ENCODE data around the gene TTC9C. TPM values are rescaled to one million over a fixed set of nuclear protein-coding genes. Genes with fewer than 3 reads are reported as not detected.
"Not testable (repeated sequence)": the region's sequence is repeated elsewhere in the genome, so short reads cannot be mapped to it uniquely, and the experiment has no call there.

TTC9C gene
- total RNA-seq, 2 experiments from 2014 or later: 33.7 to 37.9 TPM

- ChIA-PET CTCF (interaction anchor here (0.7 to 3.2 kb wide), 17 partner anchors 10 to 162 kb away, joined by 3 to 13 read pairs (median 5); partner anchors contain the start of genes HNRNPUL2 and TUT1), POLR2A (interaction anchor here (0.9 to 5.2 kb wide), 23 partner anchors 9 to 154 kb away, joined by 3 to 31 read pairs (median 5); partner anchors contain the start of genes C11orf98, CSKMT, HNRNPUL2 and NXF1)
- Mint-ChIP-seq H3K4me1 (ENCODE audit: low read depth) (peaks cover 29% of the 10 kb centered on the region), H3K27me3 (no peaks in the 10 kb centered on the region), H3K9me3 (no peaks in the 10 kb centered on the region), H3K27ac (peak overlapping the region; percentile 99), H3K36me3 (ENCODE audit: low read depth) (peaks cover 13% of the 10 kb centered on the region), H3K4me3 (peak overlapping the region; percentile 99)
- DNase-seq (no peak), ATAC-seq (no peak)
- TF ChIP-seq CTCF (IDR thresholded peaks at IDR 0.05): no peak
- intact Hi-C loops (cut with micrococcal nuclease): no loop called here
Measured at GRCh38 chr11:62752994-62753735, 24.9 kb downstream of the TTC9C start.

GRCh38 chr11:62753736-62754603 lies 25.7 kb downstream of the TTC9C start, which contains the start of gene ZBTB3:
ZBTB3 (minus strand) TSS chr11:62754160; CDS start chr11:62753664, 496 bp downstream.
- Mint-ChIP-seq H3K27me3 (no peaks in the 10 kb centered on the region), H3K27ac (peak within 1 kb of the TSS; percentile 99), H3K9me3 (no peaks in the 10 kb centered on the region), H3K4me3 (peak within 1 kb of the TSS; percentile 99), H3K4me1 (ENCODE audit: low read depth) (peaks cover 26% of the 10 kb centered on the region), H3K36me3 (ENCODE audit: low read depth) (peaks cover 11% of the 10 kb centered on the region)
- DNase-seq (peak; percentile 99), ATAC-seq (peak; percentile 97)
- intact Hi-C loops (cut with micrococcal nuclease): no loop called here
- ChIA-PET POLR2A (interaction anchor here (0.7 to 5.2 kb wide), 27 partner anchors 8 to 180 kb away, joined by 3 to 31 read pairs (median 4); partner anchors contain the start of genes C11orf98, CSKMT, HNRNPUL2 and NXF1), CTCF (interaction anchor here (0.8 to 3.2 kb wide), 21 partner anchors 10 to 211 kb away, joined by 3 to 13 read pairs (median 4); partner anchors contain the start of genes GANAB, HNRNPUL2 and TUT1)
- no peak for TF ChIP-seq CTCF (IDR thresholded peaks at IDR 0.05)

- peak overlapping the region; percentile 99 for H3K4me3 Mint-ChIP-seq
- DNase-seq (no peak), ATAC-seq (no peak)
- no peak overlapping the region for H3K27ac Mint-ChIP-seq
- no peaks in the 10 kb centered on the region for H3K27me3 Mint-ChIP-seq
- peaks cover 19% of the 10 kb centered on the region for H3K4me1 Mint-ChIP-seq (ENCODE audit: low read depth)
- intact Hi-C loops (cut with micrococcal nuclease): no loop called here
- peaks cover 8% of the 10 kb centered on the region for H3K36me3 Mint-ChIP-seq (ENCODE audit: low read depth)
- ChIA-PET POLR2A (interaction anchor here (1.0 to 5.2 kb wide), 6 partner anchors 17 to 181 kb away, joined by 3 to 31 read pairs (median 7); partner anchors contain the start of genes NXF1 and TMEM179B), CTCF (interaction anchor here (1.1 to 3.2 kb wide), 8 partner anchors 15 to 150 kb away, joined by 3 to 8 read pairs (median 4); partner anchors contain the start of gene GANAB)
- no peaks in the 10 kb centered on the region for H3K9me3 Mint-ChIP-seq
- TF ChIP-seq CTCF (IDR thresholded peaks at IDR 0.05): no peak
Measured at GRCh38 chr11:62755086-62755615, 26.9 kb downstream of the TTC9C start.

GRCh38 chr11:62757846-62758788 lies 29.8 kb downstream of the TTC9C start:
- peaks cover 17% of the 10 kb centered on the region for H3K4me1 Mint-ChIP-seq (ENCODE audit: low read depth)
- DNase-seq: no peak
- no peak for TF ChIP-seq CTCF (IDR thresholded peaks at IDR 0.05)
- POLR2A ChIA-PET: interaction anchor here (0.8 to 1.5 kb wide), 9 partner anchors 10 to 97 kb away, joined by 3 to 5 read pairs (median 3); no protein-coding TSS in a partner anchor
- H3K4me3 Mint-ChIP-seq: no peak overlapping the region
- intact Hi-C loops (cut with micrococcal nuclease): no loop called here
- H3K27me3 Mint-ChIP-seq: no peaks in the 10 kb centered on the region
- peaks cover 6% of the 10 kb centered on the region for H3K36me3 Mint-ChIP-seq (ENCODE audit: low read depth)
- H3K27ac Mint-ChIP-seq: no peak overlapping the region
- ATAC-seq: no peak
- no peaks in the 10 kb centered on the region for H3K9me3 Mint-ChIP-seq
- CTCF ChIA-PET: interaction anchor here (1.3 kb wide), 1 partner anchor 28 kb away, joined by 4 read pairs; no protein-coding TSS in a partner anchor

GRCh38 chr11:62760867-62761227 lies 32.6 kb downstream of the TTC9C start:
- not testable (repeated sequence) for H3K27me3 Mint-ChIP-seq, H3K9me3 Mint-ChIP-seq, DNase-seq, ATAC-seq
- peaks cover 16% of the 10 kb centered on the region for H3K36me3 Mint-ChIP-seq (ENCODE audit: low read depth)
- peak overlapping the region; percentile 66 for H3K27ac Mint-ChIP-seq
- ChIA-PET CTCF (interaction anchor here (0.6 to 2.7 kb wide), 5 partner anchors 10 to 105 kb away, joined by 3 to 31 read pairs (median 4); partner anchors contain the start of genes TAF6L and TMEM179B), POLR2A (interaction anchor here (0.6 to 2.6 kb wide), 8 partner anchors 10 to 101 kb away, joined by 3 to 25 read pairs (median 6); partner anchors contain the start of genes TAF6L, TMEM179B and WDR74)
- peak overlapping the region; percentile 89 for H3K4me3 Mint-ChIP-seq
- intact Hi-C loops (cut with micrococcal nuclease): loop anchor here (5.0 kb wide), 1 partner anchor 34 kb away; the partner anchor contains the start of genes HNRNPUL2 and TTC9C
- H3K4me1 Mint-ChIP-seq (ENCODE audit: low read depth): peaks cover 11% of the 10 kb centered on the region
